ENCODE measurements around the gene CRISPLD2. TPM values are rescaled to one million over a fixed set of nuclear protein-coding genes. Genes with fewer than 3 reads are reported as not detected.
"Not testable (repeated sequence)": the region's sequence is repeated elsewhere in the genome, so short reads cannot be mapped to it uniquely, and the experiment has no call there.

The CRISPLD2 gene
- total and polyA plus RNA-seq, 12 donors = 7.9 to 48.1 (median 15.2) TPM

- Histone ChIP-seq H3K9me3 (no peaks in the 10 kb centered on the region), H3K36me3 (peaks cover 0 to 82% (median 0%) of the 10 kb centered on the region in 9 donors), H3K4me1 (peaks cover 0 to 3% (median 0%) of the 10 kb centered on the region in 9 donors), H3K4me3 (no peak overlapping the region), H3K27me3 (peaks cover 0 to 3% (median 0%) of the 10 kb centered on the region in 7 donors), H3K27ac (no peak overlapping the region)
- intact Hi-C loops (cut with DNase I) = no loop called here
- DNase-seq = no peak
- TF ChIP-seq CTCF (IDR thresholded peaks at IDR 0.05) = no peak
- whole genome bisulfite sequencing, 2 donors = 93 to 94% methylated on average over 17 of the region's 17 CpGs
- ATAC-seq = peak in 2 of 8 donors; percentile 8 to 28
Measured at GRCh38 chr16:84868829-84869472, 49.2 kb downstream of the CRISPLD2 start.

GRCh38 chr16:84869473-84869845, 49.7 kb downstream of the CRISPLD2 start:
- ATAC-seq = no peak
- no peaks in the 10 kb centered on the region for H3K9me3 ChIP-seq
- no peak overlapping the region for H3K27ac ChIP-seq
- peaks cover 0 to 3% (median 0%) of the 10 kb centered on the region in 7 donors for H3K27me3 ChIP-seq
- peaks cover 0 to 82% (median 0%) of the 10 kb centered on the region in 9 donors for H3K36me3 ChIP-seq
- no peak for DNase-seq
- WGBS, 2 donors = 91 to 93% methylated on average over 15 of the region's 15 CpGs
- no peak for TF ChIP-seq CTCF (IDR thresholded peaks at IDR 0.05)
- H3K4me3 ChIP-seq = no peak overlapping the region
- peaks cover 0 to 7% (median 0%) of the 10 kb centered on the region in 9 donors for H3K4me1 ChIP-seq
- intact Hi-C loops (cut with DNase I) = no loop called here

- ATAC-seq; H3K9me3 ChIP-seq; H3K27ac ChIP-seq; H3K4me3 ChIP-seq; DNase-seq; H3K27me3 ChIP-seq; H3K4me1 ChIP-seq; intact Hi-C loops (cut with DNase I): not testable (repeated sequence)
- 94 to 95% methylated on average over 17 of the region's 17 CpGs for WGBS, 2 donors
- peaks cover 0 to 94% (median 0%) of the 10 kb centered on the region in 9 donors for H3K36me3 ChIP-seq
Measured at GRCh38 chr16:84872971-84873370, 53.2 kb downstream of the CRISPLD2 start.

GRCh38 chr16:84874004-84874435, 54.2 kb downstream of the CRISPLD2 start:
- ATAC-seq (peak in 6 of 8 donors; percentile 36 to 88 (median 68)), DNase-seq (no peak)

More at GRCh38 chr16:84874004-84874435, 54.2 kb downstream of the CRISPLD2 start:
- no peak for TF ChIP-seq CTCF (IDR thresholded peaks at IDR 0.05)
- peaks cover 0 to 7% (median 0%) of the 10 kb centered on the region in 9 donors for H3K4me1 ChIP-seq
- peaks cover 0 to 93% (median 0%) of the 10 kb centered on the region in 9 donors for H3K36me3 ChIP-seq
- 25 to 29% methylated on average over 4 of the region's 4 CpGs for WGBS, 2 donors
- peak overlapping the region in 2 of 10 donors; percentile 9 to 31 for H3K27ac ChIP-seq
- no peak overlapping the region for H3K4me3 ChIP-seq
- no peaks in the 10 kb centered on the region for H3K27me3 ChIP-seq
- intact Hi-C loops (cut with DNase I) = no loop called here
- H3K9me3 ChIP-seq = no peaks in the 10 kb centered on the region

Data from heart right ventricle (tissue), 16 donors.